GM12891 (cell line): ENCODE measurements around the gene COL4A2.

Experiments
- DNase-seq: peaks from one replicate; pipeline ENCODE4 v3.0.0; 2011; ENCODE audit warnings: low spot score; ENCODE audit not compliant: insufficient read length
- FAIRE-seq: peaks from 2 replicates; lab custom pipeline; 2011; peaks lifted over from hg19 to GRCh38; lab: Jason Lieb, UNC
- PAX5 ChIP-seq: IDR thresholded peaks from 2 replicates; pipeline ENCODE4 v1.6.1; 2011; ENCODE audit warnings: low read length, moderate library complexity, mild to moderate bottlenecking; ENCODE audit not compliant: insufficient read depth, severe bottlenecking
- POLR2A ChIP-seq: IDR thresholded peaks from 2 replicates; pipeline ENCODE4 v1.6.1; 2011; ENCODE audit warnings: low read depth, low read length, control low read depth
- POLR2AphosphoS5 ChIP-seq: IDR thresholded peaks from 2 replicates; pipeline ENCODE4 v1.6.1; 2011; ENCODE audit warnings: low read depth, low read length, control low read depth
- POU2F2 ChIP-seq: IDR thresholded peaks from 2 replicates; pipeline ENCODE4 v1.6.1; 2011; ENCODE audit warnings: low read depth, mild to moderate bottlenecking, control low read depth, low read length, moderate library complexity
- SPI1 ChIP-seq: IDR thresholded peaks from 2 replicates; pipeline ENCODE4 v1.6.1; 2011; ENCODE audit warnings: low read depth, low read length, control low read depth
- TAF1 ChIP-seq: IDR thresholded peaks from 2 replicates; pipeline ENCODE4 v1.6.1; 2011; ENCODE audit warnings: low read depth, low read length, control low read depth

The COL4A2 gene

DNA sequence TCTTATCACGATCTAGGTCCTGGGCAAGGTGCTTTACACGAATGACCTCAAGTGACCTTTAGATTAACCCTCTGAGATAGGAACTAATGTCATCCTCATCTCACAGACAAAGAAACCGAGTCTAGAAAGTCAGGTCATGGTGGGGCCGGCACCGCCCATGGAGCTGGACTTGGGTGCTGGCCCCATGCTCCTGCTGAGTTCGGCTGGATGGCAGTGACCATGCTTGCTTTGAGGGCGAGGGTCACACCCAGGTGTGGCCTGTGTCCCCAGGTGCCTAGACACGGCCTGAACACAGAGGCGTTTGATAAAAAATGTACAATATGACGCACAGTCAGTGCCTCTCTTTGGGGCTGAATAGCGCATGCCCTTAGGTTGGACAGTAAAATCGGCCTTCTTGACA lies 26.8 kb downstream of the COL4A2 start:
- DNase-seq (no peak), FAIRE-seq (no peak)
- TF ChIP-seq POLR2A (no peak), POLR2AphosphoS5 (no peak), PAX5 (no peak), POU2F2 (no peak), TAF1 (no peak), SPI1 (no peak)

DNA sequence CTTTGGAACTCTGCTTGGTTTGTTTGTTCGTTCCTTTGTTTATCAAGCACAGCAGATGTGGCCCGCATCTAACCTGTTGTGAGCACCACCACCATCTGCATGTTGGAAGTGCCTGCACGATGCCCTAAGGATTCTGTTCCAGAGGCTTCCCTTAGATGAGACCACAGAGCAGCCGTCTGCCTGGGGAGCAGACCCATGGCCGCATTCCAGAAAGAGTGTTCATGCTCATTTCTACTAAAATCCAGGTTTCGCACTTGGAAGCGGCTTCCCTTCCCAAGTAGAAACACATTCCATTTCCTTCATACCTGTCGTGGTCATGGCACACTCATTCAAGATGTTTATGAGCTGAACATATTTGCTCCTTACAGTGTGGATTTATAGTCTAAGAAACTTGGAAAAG lies 27.2 kb downstream of the COL4A2 start:
- TF ChIP-seq POLR2A (no peak), TAF1 (no peak), SPI1 (no peak), POLR2AphosphoS5 (no peak), PAX5 (no peak), POU2F2 (no peak)
- no peak for FAIRE-seq
- DNase-seq, result no peak

DNA sequence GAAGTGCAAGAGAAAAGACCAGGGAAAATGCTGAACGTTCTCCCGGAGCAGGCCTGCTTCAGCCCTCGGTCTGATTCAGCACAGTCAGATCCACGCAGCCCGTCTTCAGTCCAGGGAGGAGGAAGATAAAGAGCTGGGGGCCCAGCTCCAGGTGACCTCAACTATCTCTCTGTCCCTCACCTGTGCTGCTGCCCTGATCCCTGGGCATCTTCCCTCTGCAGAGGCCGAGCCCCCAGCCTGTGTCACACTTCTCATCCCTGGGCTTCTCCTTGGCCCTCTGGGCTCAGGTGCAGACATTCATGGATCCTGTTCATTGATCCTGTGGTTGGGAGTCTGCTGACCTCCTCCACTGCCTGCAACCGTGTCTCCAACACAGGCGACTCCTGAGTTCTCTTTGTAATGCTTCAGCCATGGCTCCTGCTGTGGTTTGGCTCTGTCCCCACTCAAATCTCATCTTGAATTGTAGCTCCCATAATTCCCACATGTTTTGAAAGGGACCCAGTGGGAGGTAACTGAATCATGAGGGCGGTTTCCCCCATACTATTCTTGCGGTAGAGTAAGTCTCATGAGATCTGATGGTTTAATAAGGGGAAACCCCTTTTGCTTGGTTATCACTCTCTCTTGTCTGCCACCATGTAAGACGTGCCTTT lies 27.9 kb downstream of the COL4A2 start:
- FAIRE-seq (no peak), DNase-seq (no peak)
- no peak for TF ChIP-seq POU2F2
- TF ChIP-seq PAX5, result no peak
- no peak for TF ChIP-seq SPI1

DNA sequence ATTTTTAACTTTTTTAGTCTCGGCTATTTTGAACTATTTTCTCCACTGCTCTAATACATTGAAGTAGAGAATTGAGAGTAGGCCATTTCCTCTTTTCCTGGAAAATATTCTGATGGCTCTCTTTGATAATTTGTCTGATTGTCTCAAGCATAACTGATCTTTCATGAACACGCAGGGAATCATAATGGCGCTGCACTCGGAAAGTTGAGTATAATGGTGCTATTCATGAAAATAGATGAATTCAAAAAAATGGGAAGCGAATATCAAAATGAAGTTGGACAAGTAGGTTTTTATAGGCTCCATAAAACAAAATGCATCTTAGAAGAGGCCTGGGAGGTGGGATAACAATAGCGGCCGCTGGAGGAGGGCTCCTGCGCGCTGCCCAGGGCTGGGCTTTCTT lies 29.0 kb downstream of the COL4A2 start:
- FAIRE-seq, result no peak
- no peak for DNase-seq
- TF ChIP-seq TAF1, result no peak
- no peak for TF ChIP-seq SPI1
- no peak for TF ChIP-seq PAX5
- no peak for TF ChIP-seq POLR2A
- no peak for TF ChIP-seq POLR2AphosphoS5
- TF ChIP-seq POU2F2, result no peak

DNA sequence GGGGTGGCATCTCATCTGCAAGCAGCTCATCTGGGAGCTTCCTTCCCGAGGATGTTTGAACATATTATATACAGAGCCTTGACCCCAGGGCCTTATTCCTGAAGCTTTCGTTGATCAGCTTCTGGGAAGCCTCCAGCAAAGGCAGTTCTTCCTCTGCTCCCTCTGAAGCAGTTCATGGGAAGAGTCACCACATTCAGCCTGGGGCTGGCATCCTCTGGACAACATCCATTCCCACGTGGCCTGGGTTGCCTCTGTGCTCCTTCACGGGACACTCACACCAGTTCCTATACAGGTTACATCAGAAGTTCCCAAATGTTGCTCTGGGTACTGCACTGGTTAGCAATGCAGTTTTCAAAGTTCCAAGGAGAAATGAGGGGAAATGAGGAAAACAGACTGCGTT lies 29.6 kb downstream of the COL4A2 start:
- no peak for DNase-seq
- TF ChIP-seq PAX5 (no peak), POLR2A (no peak), TAF1 (no peak), SPI1 (no peak), POLR2AphosphoS5 (no peak)
- FAIRE-seq, result no peak

DNA sequence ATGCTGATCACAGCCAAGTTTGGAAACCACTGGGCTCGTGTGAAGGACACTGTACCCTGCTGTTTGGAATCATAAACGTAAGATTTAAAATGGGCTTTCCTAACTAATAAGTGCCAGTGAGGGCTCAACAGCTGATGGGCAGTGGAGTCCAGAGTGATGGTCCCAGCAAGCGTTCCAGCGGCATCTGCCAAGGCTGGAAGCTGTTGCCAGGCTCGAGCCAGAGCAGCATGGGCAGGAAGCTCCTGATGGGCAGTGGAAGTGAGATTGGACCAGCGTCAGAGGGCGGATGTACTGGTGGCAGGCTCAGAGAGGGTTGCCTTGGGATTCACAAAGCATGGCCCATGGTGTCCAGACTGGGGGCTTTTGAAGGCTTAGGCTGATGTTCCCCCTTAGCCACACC lies 30.2 kb downstream of the COL4A2 start:
- FAIRE-seq (no peak), DNase-seq (no peak)
- no peak for TF ChIP-seq TAF1
- no peak for TF ChIP-seq POLR2AphosphoS5
- TF ChIP-seq PAX5, result no peak
- TF ChIP-seq POLR2A, result no peak
- no peak for TF ChIP-seq POU2F2
- no peak for TF ChIP-seq SPI1

DNA sequence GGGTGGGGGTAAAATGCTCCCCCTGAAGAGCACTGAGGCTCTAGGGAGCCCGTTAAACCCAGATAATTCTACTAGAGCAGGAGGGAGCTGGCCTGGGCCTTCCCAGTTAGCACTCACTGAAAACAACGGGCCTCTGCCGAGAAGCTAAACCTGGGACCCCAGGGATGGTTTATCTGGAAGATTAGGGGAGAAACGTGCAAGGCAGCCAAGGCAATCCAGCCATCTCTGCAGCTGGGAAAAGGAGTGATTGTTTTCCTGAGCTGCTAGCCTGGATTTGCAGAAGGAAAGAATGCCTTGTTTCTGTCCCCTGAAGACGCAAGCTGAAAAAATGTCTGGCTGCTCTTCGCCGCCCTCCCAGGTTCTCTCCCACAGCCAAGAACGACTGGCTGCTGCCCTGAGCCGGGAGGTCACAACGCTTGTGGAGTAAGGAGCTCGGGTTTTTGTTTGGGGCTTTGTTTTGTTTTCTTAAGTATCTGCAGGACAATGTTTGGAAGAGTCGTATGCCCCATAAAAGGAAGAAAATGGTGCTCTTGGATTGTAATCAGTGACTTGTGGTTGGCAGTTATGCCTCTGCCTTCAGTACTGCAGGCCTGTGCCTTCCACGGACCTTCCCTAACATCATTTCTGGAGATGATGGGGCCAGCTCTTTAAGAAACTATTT lies 31.5 kb downstream of the COL4A2 start:
- DNase-seq, result no peak
- FAIRE-seq, result no peak
- TF ChIP-seq POU2F2 (no peak), POLR2AphosphoS5 (no peak), PAX5 (no peak), SPI1 (no peak), POLR2A (no peak), TAF1 (no peak)

DNA sequence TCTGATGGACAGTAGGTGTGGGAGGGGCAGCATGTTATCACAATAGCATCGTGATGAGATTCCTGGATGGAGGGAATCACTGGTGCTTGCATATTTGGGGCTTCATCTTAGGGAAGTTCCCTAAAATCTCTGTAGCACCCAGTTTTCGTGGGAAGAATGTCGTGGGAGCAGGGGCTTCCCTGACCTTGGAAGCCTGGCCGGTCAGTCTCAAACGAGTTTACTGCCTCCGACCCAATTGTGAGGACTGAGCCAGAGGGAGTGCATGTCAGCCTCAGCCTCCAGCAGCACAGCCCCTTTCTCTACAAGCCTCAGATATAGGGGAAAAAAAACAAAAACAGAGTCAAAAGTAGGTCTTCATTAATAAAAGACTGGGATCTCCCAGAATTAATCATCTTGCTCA lies 32.2 kb downstream of the COL4A2 start:
- TF ChIP-seq POLR2A, result no peak
- DNase-seq (no peak), FAIRE-seq (no peak)

DNA sequence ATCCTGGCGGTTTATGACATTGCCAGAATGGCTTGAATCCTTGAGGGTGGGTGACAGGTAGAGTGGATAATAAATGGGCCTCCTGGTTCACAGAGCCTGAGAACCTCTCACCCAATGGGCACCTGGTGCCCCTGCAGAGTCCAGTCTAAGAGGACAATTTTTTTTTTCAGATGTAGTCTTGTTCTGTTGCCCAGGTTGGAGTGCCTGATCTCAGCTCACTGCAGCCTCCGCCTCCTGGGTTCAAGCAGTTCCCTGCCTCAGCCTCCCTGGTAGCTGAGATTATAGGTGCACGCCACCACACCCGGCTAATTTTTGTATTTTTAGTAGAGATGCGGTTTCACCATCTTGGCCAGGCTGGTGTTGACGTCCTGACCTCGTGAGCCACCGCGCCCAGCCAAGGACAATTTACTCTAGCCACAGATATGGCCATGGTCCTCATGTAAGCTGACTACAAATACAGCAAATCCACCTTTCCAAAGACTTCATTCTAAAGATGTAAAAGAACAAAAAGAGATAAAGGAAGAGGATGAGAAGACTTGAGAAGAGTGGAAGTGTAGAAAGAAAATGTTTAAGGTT lies 33.0 kb downstream of the COL4A2 start:
- FAIRE-seq (no peak), DNase-seq (no peak)
- TF ChIP-seq SPI1 (no peak), POU2F2 (no peak), PAX5 (no peak), POLR2A (no peak), POLR2AphosphoS5 (no peak), TAF1 (no peak)

DNA sequence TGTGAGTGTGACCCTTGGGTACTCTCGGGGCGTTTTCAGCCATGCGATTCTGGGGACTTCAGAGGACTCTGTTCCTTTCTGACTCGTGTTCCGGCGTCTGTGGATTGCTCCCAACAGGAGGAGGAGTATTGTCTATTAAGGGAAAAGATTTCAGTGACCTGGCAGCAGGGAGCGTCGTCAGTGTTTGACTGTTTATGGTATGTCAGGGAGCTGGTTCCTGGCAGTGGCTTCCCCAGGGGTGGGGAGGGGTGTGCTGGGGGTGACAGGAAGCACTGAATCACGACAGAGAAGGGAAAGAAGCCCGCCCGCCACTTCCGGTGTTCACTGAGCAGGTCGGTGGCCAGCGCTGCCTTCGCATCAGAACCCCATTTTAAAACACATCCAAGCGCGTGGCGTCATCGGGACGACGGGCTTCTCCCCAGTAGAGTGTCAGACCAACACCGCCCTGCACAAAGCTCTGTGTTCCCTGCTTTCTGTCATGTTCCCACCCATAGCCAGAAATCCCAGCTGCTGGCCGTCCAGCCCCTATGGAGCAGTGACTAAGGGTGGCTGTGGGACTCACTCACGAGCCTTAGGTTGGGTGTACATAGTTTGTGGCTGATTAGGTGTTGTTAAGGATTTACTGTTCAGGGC lies 33.8 kb downstream of the COL4A2 start:
- no peak for TF ChIP-seq SPI1
- no peak for TF ChIP-seq TAF1
- no peak for TF ChIP-seq POLR2AphosphoS5
- no peak for TF ChIP-seq POU2F2
- no peak for TF ChIP-seq POLR2A
- no peak for TF ChIP-seq PAX5
- FAIRE-seq (no peak), DNase-seq (no peak)
